Measurements from ENCODE around the gene MYO9A.
A peak's percentile ranks its signal among the peaks of the same experiment; 100 is the strongest.

Gene MYO9A

GRCh38 chr15:71801935-71802655, 315.9 kb downstream of the MYO9A start:
- no peak overlapping the region for H3K9ac ChIP-seq (ENCODE audit: low read length)
- WGBS (ENCODE audit: extremely low coverage, insufficient coverage, low lambda C conversion rate) = no CpG with 5 or more reads among the region's 24 CpGs
- no peak overlapping the region for H3K23ac ChIP-seq (ENCODE audit: low read length)
- H4K8ac ChIP-seq (ENCODE audit: low read depth, low read length) = no peak overlapping the region
- DNase-seq = peak; percentile 31
- no peak overlapping the region for H3K56ac ChIP-seq (ENCODE audit: low read length)
- H4K5ac ChIP-seq (ENCODE audit: low read length) = no peak overlapping the region
- H3K27ac ChIP-seq (ENCODE audit: low read depth, low read length) = no peak overlapping the region
- H3K79me1 ChIP-seq (ENCODE audit: low read length) = no peaks in the 10 kb centered on the region
- H3K18ac ChIP-seq (ENCODE audit: low read length) = no peak overlapping the region
- no peak overlapping the region for H3K4me3 ChIP-seq (ENCODE audit: low read length)
- H3K79me2 ChIP-seq (ENCODE audit: control insufficient read depth, insufficient read depth, low read length) = no peaks in the 10 kb centered on the region
- no peak overlapping the region for H2AK5ac ChIP-seq (ENCODE audit: low read length)
- H2BK5ac ChIP-seq (ENCODE audit: low read length) = no peak overlapping the region
- no peaks in the 10 kb centered on the region for H3K27me3 ChIP-seq (ENCODE audit: insufficient read depth, low read length, poor library complexity)
- H2BK120ac ChIP-seq (ENCODE audit: low read depth, low read length) = no peak overlapping the region
- H3K4ac ChIP-seq (ENCODE audit: low read depth, low read length) = no peak overlapping the region
- H3K4me2 ChIP-seq (ENCODE audit: low read length) = no peak overlapping the region
- H3K4me1 ChIP-seq (ENCODE audit: control insufficient read depth, low read depth, low read length) = peaks cover 6% of the 10 kb centered on the region
- no peak overlapping the region for H2BK15ac ChIP-seq (replicated peaks; ENCODE audit: low read depth)
- no peaks in the 10 kb centered on the region for H3K36me3 ChIP-seq (ENCODE audit: control insufficient read depth, insufficient read depth, low read length)

- no peak overlapping the region for H3K4me2 ChIP-seq (ENCODE audit: low read length)
These were observed 316.9 kb downstream of the MYO9A start for GRCh38 chr15:71800835-71801745.

GRCh38 chr15:71800190-71800589, 317.8 kb downstream of the MYO9A start:
- Histone ChIP-seq H2BK120ac (ENCODE audit: low read depth, low read length) (no peak overlapping the region), H2AK5ac (ENCODE audit: low read length) (no peak overlapping the region), H3K56ac (ENCODE audit: low read length) (no peak overlapping the region), H3K27ac (ENCODE audit: low read depth, low read length) (no peak overlapping the region), H3K4me2 (ENCODE audit: low read length) (no peak overlapping the region), H4K8ac (ENCODE audit: low read depth, low read length) (no peak overlapping the region), H3K9ac (ENCODE audit: low read length) (no peak overlapping the region), H2BK5ac (ENCODE audit: low read length) (no peak overlapping the region), H3K18ac (ENCODE audit: low read length) (no peak overlapping the region), H4K5ac (ENCODE audit: low read length) (no peak overlapping the region), H3K4ac (ENCODE audit: low read depth, low read length) (no peak overlapping the region), H3K79me1 (ENCODE audit: low read length) (no peaks in the 10 kb centered on the region), H3K4me3 (ENCODE audit: low read length) (no peak overlapping the region), H3K4me1 (ENCODE audit: control insufficient read depth, low read depth, low read length) (no peaks in the 10 kb centered on the region), H3K27me3 (ENCODE audit: insufficient read depth, low read length, poor library complexity) (no peaks in the 10 kb centered on the region), H3K79me2 (ENCODE audit: control insufficient read depth, insufficient read depth, low read length) (no peaks in the 10 kb centered on the region), H3K23ac (ENCODE audit: low read length) (no peak overlapping the region), H3K36me3 (ENCODE audit: control insufficient read depth, insufficient read depth, low read length) (no peaks in the 10 kb centered on the region), H2BK15ac (replicated peaks; ENCODE audit: low read depth) (no peak overlapping the region)
- DNase-seq = no peak
- no CpG with 5 or more reads among the region's 3 CpGs for WGBS (ENCODE audit: extremely low coverage, insufficient coverage, low lambda C conversion rate)

More at GRCh38 chr15:71800835-71801745, 316.9 kb downstream of the MYO9A start:
- Histone ChIP-seq H3K23ac (ENCODE audit: low read length) (no peak overlapping the region), H2BK15ac (replicated peaks; ENCODE audit: low read depth) (no peak overlapping the region), H2BK120ac (ENCODE audit: low read depth, low read length) (no peak overlapping the region), H3K4ac (ENCODE audit: low read depth, low read length) (no peak overlapping the region), H3K36me3 (ENCODE audit: control insufficient read depth, insufficient read depth, low read length) (no peaks in the 10 kb centered on the region), H3K9ac (ENCODE audit: low read length) (no peak overlapping the region), H4K5ac (ENCODE audit: low read length) (no peak overlapping the region), H3K4me3 (ENCODE audit: low read length) (no peak overlapping the region), H3K79me2 (ENCODE audit: control insufficient read depth, insufficient read depth, low read length) (no peaks in the 10 kb centered on the region), H3K27ac (ENCODE audit: low read depth, low read length) (no peak overlapping the region), H2BK5ac (ENCODE audit: low read length) (no peak overlapping the region), H3K79me1 (ENCODE audit: low read length) (no peaks in the 10 kb centered on the region), H3K27me3 (ENCODE audit: insufficient read depth, low read length, poor library complexity) (no peaks in the 10 kb centered on the region), H3K4me1 (ENCODE audit: control insufficient read depth, low read depth, low read length) (no peaks in the 10 kb centered on the region), H2AK5ac (ENCODE audit: low read length) (no peak overlapping the region), H3K18ac (ENCODE audit: low read length) (no peak overlapping the region), H4K8ac (ENCODE audit: low read depth, low read length) (no peak overlapping the region), H3K56ac (ENCODE audit: low read length) (no peak overlapping the region)
- WGBS (ENCODE audit: extremely low coverage, insufficient coverage, low lambda C conversion rate) = no CpG with 5 or more reads among the region's 17 CpGs
- peak; percentile 76 for DNase-seq

- Histone ChIP-seq H4K8ac (ENCODE audit: low read depth, low read length) (no peak overlapping the region), H3K9ac (ENCODE audit: low read length) (no peak overlapping the region), H3K27ac (ENCODE audit: low read depth, low read length) (no peak overlapping the region), H3K27me3 (ENCODE audit: insufficient read depth, low read length, poor library complexity) (no peaks in the 10 kb centered on the region), H3K36me3 (ENCODE audit: control insufficient read depth, insufficient read depth, low read length) (no peaks in the 10 kb centered on the region), H3K23ac (ENCODE audit: low read length) (no peak overlapping the region), H4K5ac (ENCODE audit: low read length) (no peak overlapping the region), H3K56ac (ENCODE audit: low read length) (no peak overlapping the region), H3K18ac (ENCODE audit: low read length) (no peak overlapping the region), H3K4ac (ENCODE audit: low read depth, low read length) (no peak overlapping the region), H3K4me2 (ENCODE audit: low read length) (no peak overlapping the region), H3K79me1 (ENCODE audit: low read length) (no peaks in the 10 kb centered on the region), H3K4me3 (ENCODE audit: low read length) (no peak overlapping the region), H2BK15ac (replicated peaks; ENCODE audit: low read depth) (no peak overlapping the region), H2BK120ac (ENCODE audit: low read depth, low read length) (no peak overlapping the region), H3K4me1 (ENCODE audit: control insufficient read depth, low read depth, low read length) (no peaks in the 10 kb centered on the region), H2AK5ac (ENCODE audit: low read length) (no peak overlapping the region), H3K79me2 (ENCODE audit: control insufficient read depth, insufficient read depth, low read length) (no peaks in the 10 kb centered on the region), H2BK5ac (ENCODE audit: low read length) (no peak overlapping the region)
- WGBS (ENCODE audit: extremely low coverage, insufficient coverage, low lambda C conversion rate) = no CpG with 5 or more reads among the region's 6 CpGs
- no peak for DNase-seq
These were observed 319.3 kb downstream of the MYO9A start for GRCh38 chr15:71798641-71799040.

GRCh38 chr15:71792521-71792920, 325.4 kb downstream of the MYO9A start:
- no peak overlapping the region for H3K56ac ChIP-seq (ENCODE audit: low read length)
- no peaks in the 10 kb centered on the region for H3K79me1 ChIP-seq (ENCODE audit: low read length)
- H3K27me3 ChIP-seq (ENCODE audit: insufficient read depth, low read length, poor library complexity) = no peaks in the 10 kb centered on the region
- H3K27ac ChIP-seq (ENCODE audit: low read depth, low read length) = no peak overlapping the region
- no peak overlapping the region for H3K23ac ChIP-seq (ENCODE audit: low read length)
- H3K18ac ChIP-seq (ENCODE audit: low read length) = no peak overlapping the region
- H4K5ac ChIP-seq (ENCODE audit: low read length) = no peak overlapping the region
- H3K4me2 ChIP-seq (ENCODE audit: low read length) = no peak overlapping the region
- no peaks in the 10 kb centered on the region for H3K79me2 ChIP-seq (ENCODE audit: control insufficient read depth, insufficient read depth, low read length)
- H2BK120ac ChIP-seq (ENCODE audit: low read depth, low read length) = no peak overlapping the region
- no peak overlapping the region for H4K8ac ChIP-seq (ENCODE audit: low read depth, low read length)
- no peak overlapping the region for H2BK15ac ChIP-seq (replicated peaks; ENCODE audit: low read depth)
- H3K9ac ChIP-seq (ENCODE audit: low read length) = no peak overlapping the region
- no peaks in the 10 kb centered on the region for H3K36me3 ChIP-seq (ENCODE audit: control insufficient read depth, insufficient read depth, low read length)
- no peak overlapping the region for H3K4me3 ChIP-seq (ENCODE audit: low read length)
- DNase-seq = peak; percentile 49
- WGBS (ENCODE audit: extremely low coverage, insufficient coverage, low lambda C conversion rate) = no CpG with 5 or more reads among the region's 2 CpGs
- no peaks in the 10 kb centered on the region for H3K4me1 ChIP-seq (ENCODE audit: control insufficient read depth, low read depth, low read length)
- no peak overlapping the region for H2BK5ac ChIP-seq (ENCODE audit: low read length)
- H2AK5ac ChIP-seq (ENCODE audit: low read length) = no peak overlapping the region
- no peak overlapping the region for H3K4ac ChIP-seq (ENCODE audit: low read depth, low read length)

Data from mesendoderm (in vitro differentiated cells).